ENCODE data around the gene IQCF5. TPM values are rescaled to one million over a fixed set of nuclear protein-coding genes. Genes with fewer than 3 reads are reported as not detected.
"Not testable (repeated sequence)": the region's sequence is repeated elsewhere in the genome, so short reads cannot be mapped to it uniquely, and the experiment has no call there.

IQCF5 gene
- total RNA-seq, 3 donors from 2014 or later (not counting 1 experiment from before 2014, with no cell fraction given), result not detected

GRCh38 chr3:51869304-51869703 lies 6.1 kb downstream of the IQCF5 start:
- 86% methylated on average over 2 of the region's 2 CpGs for WGBS (ENCODE audit: insufficient coverage)
- H3K27me3 Mint-ChIP-seq (ENCODE audit: low read depth in 2 of 2), result peaks cover 27 to 30% of the 10 kb centered on the region in 2 donors
- Histone ChIP-seq H3K4me3 (ENCODE audit: low read length) (no peak overlapping the region), H3K9me3 (ENCODE audit: control insufficient read depth, insufficient read depth, low read length) (no peaks in the 10 kb centered on the region), H3K36me3 (ENCODE audit: control insufficient read depth, insufficient read depth, low read length) (no peaks in the 10 kb centered on the region), H3K27me3 (ENCODE audit: control insufficient read depth, insufficient read depth, low read length) (peaks cover 2% of the 10 kb centered on the region), H3K27ac (ENCODE audit: low read length) (no peak overlapping the region), H3K4me1 (ENCODE audit: control insufficient read depth, insufficient read depth, low read length) (no peaks in the 10 kb centered on the region)
- no peak for TF ChIP-seq CTCF (IDR thresholded peaks at IDR 0.05)
- DNase-seq, result no peak
- no peaks in the 10 kb centered on the region for H3K9me3 Mint-ChIP-seq
- peaks cover 0 to 2% of the 10 kb centered on the region in 2 donors for H3K4me1 Mint-ChIP-seq
- no peak overlapping the region for H3K27ac Mint-ChIP-seq
- no peak overlapping the region for H3K4me3 Mint-ChIP-seq
- no peaks in the 10 kb centered on the region for H3K36me3 Mint-ChIP-seq
- intact Hi-C loops (cut with micrococcal nuclease), result no loop called here
- ATAC-seq, result no peak

- H3K36me3 ChIP-seq (ENCODE audit: control insufficient read depth, insufficient read depth, low read length); H3K27ac Mint-ChIP-seq; H3K4me3 Mint-ChIP-seq; H3K36me3 Mint-ChIP-seq; ATAC-seq; H3K27me3 ChIP-seq (ENCODE audit: control insufficient read depth, insufficient read depth, low read length); H3K4me1 ChIP-seq (ENCODE audit: control insufficient read depth, insufficient read depth, low read length); H3K9me3 ChIP-seq (ENCODE audit: control insufficient read depth, insufficient read depth, low read length); H3K4me3 ChIP-seq (ENCODE audit: low read length); H3K4me1 Mint-ChIP-seq; intact Hi-C loops (cut with micrococcal nuclease); H3K27ac ChIP-seq (ENCODE audit: low read length); DNase-seq; H3K9me3 Mint-ChIP-seq: not testable (repeated sequence)
- WGBS (ENCODE audit: insufficient coverage), result 100% methylated on average over 1 of the region's 1 CpG
- peaks cover 26% of the 10 kb centered on the region in 2 donors for H3K27me3 Mint-ChIP-seq (ENCODE audit: low read depth in 2 of 2)
Observed at GRCh38 chr3:51868896-51869295, 6.5 kb downstream of the IQCF5 start.

- WGBS (ENCODE audit: insufficient coverage), result 92% methylated on average over 13 of the region's 13 CpGs
- Histone ChIP-seq H3K27ac (ENCODE audit: low read length) (no peak overlapping the region), H3K4me1 (ENCODE audit: control insufficient read depth, insufficient read depth, low read length) (no peaks in the 10 kb centered on the region), H3K9me3 (ENCODE audit: control insufficient read depth, insufficient read depth, low read length) (no peaks in the 10 kb centered on the region), H3K4me3 (ENCODE audit: low read length) (no peak overlapping the region), H3K27me3 (ENCODE audit: control insufficient read depth, insufficient read depth, low read length) (peaks cover under 1% of the 10 kb centered on the region), H3K36me3 (ENCODE audit: control insufficient read depth, insufficient read depth, low read length) (no peaks in the 10 kb centered on the region)
- Mint-ChIP-seq H3K4me1 (no peaks in the 10 kb centered on the region), H3K27ac (no peak overlapping the region), H3K4me3 (no peak overlapping the region), H3K9me3 (no peaks in the 10 kb centered on the region), H3K36me3 (no peaks in the 10 kb centered on the region), H3K27me3 (ENCODE audit: low read depth in 2 of 2) (peaks cover 11 to 23% of the 10 kb centered on the region in 2 donors)
- intact Hi-C loops (cut with micrococcal nuclease), result no loop called here
- TF ChIP-seq CTCF (IDR thresholded peaks at IDR 0.05), result no peak
- DNase-seq (no peak), ATAC-seq (no peak)
Observed at GRCh38 chr3:51862886-51863285, 12.5 kb downstream of the IQCF5 start.

GRCh38 chr3:51860703-51861665 lies 14.4 kb downstream of the IQCF5 start, which contains the start of gene IQCF2:
Gene IQCF2 (plus strand): TSS chr3:51861615. CDS start chr3:51861667, 52 bp downstream.
- no peak within 1 kb of the TSS for H3K27ac ChIP-seq (ENCODE audit: low read length)
- Mint-ChIP-seq H3K27me3 (ENCODE audit: low read depth in 2 of 2) (peaks cover 7 to 24% of the 10 kb centered on the region in 2 donors), H3K9me3 (no peaks in the 10 kb centered on the region), H3K36me3 (no peaks in the 10 kb centered on the region), H3K4me1 (no peaks in the 10 kb centered on the region), H3K27ac (no peak within 1 kb of the TSS), H3K4me3 (no peak within 1 kb of the TSS)
- intact Hi-C loops (cut with micrococcal nuclease), result loop anchor here (1.0 kb wide), 1 partner anchor 20 kb away; no protein-coding TSS in a partner anchor
- no peak for TF ChIP-seq CTCF (IDR thresholded peaks at IDR 0.05)
- H3K27me3 ChIP-seq (ENCODE audit: control insufficient read depth, insufficient read depth, low read length), result no peaks in the 10 kb centered on the region
- DNase-seq (no peak), ATAC-seq (no peak)
- H3K4me1 ChIP-seq (ENCODE audit: control insufficient read depth, insufficient read depth, low read length), result peaks cover 5% of the 10 kb centered on the region
- H3K36me3 ChIP-seq (ENCODE audit: control insufficient read depth, insufficient read depth, low read length), result no peaks in the 10 kb centered on the region
- WGBS (ENCODE audit: insufficient coverage), result 53% methylated on average over 7 of the region's 7 CpGs
- H3K4me3 ChIP-seq (ENCODE audit: low read length), result no peak within 1 kb of the TSS
- H3K9me3 ChIP-seq (ENCODE audit: control insufficient read depth, insufficient read depth, low read length), result no peaks in the 10 kb centered on the region

GRCh38 chr3:51855411-51855810 lies 20.0 kb downstream of the IQCF5 start:
- ATAC-seq; H3K27ac ChIP-seq (ENCODE audit: low read length); H3K27me3 ChIP-seq (ENCODE audit: control insufficient read depth, insufficient read depth, low read length); H3K36me3 ChIP-seq (ENCODE audit: control insufficient read depth, insufficient read depth, low read length); H3K9me3 Mint-ChIP-seq; H3K4me3 ChIP-seq (ENCODE audit: low read length); DNase-seq; H3K4me3 Mint-ChIP-seq; H3K27ac Mint-ChIP-seq; H3K9me3 ChIP-seq (ENCODE audit: control insufficient read depth, insufficient read depth, low read length); H3K36me3 Mint-ChIP-seq; H3K4me1 ChIP-seq (ENCODE audit: control insufficient read depth, insufficient read depth, low read length); H3K4me1 Mint-ChIP-seq; intact Hi-C loops (cut with micrococcal nuclease): not testable (repeated sequence)
- 100% methylated on average over 1 of the region's 1 CpG for WGBS (ENCODE audit: insufficient coverage)
- H3K27me3 Mint-ChIP-seq (ENCODE audit: low read depth in 2 of 2), result peaks cover 10 to 29% of the 10 kb centered on the region in 2 donors
